BE2C (cell line): ENCODE data around the gene DSCAM.
"Not testable (repeated sequence)": the region's sequence is repeated elsewhere in the genome, so short reads cannot be mapped to it uniquely, and the experiment has no call there.

Source experiments
- DNase-seq: peaks from one replicate; pipeline ENCODE4 v3.0.0-alpha.2; 2020
- H3K27me3 ChIP-seq: fragments of 250-450 bp; sonication (Bioruptor Pico); 2 replicates; pipeline ENCODE4 v1.5.1; 2020; ENCODE audit warnings: mild to moderate bottlenecking
- H3K36me3 ChIP-seq: fragments of 250-450 bp; sonication (Bioruptor Pico); 2 replicates; pipeline ENCODE4 v1.5.1; 2020; ENCODE audit warnings: mild to moderate bottlenecking
- H3K4me1 ChIP-seq: fragments of 250-450 bp; sonication (Bioruptor Pico); 2 replicates; pipeline ENCODE4 v1.5.1; 2020
- H3K4me3 ChIP-seq: 2 replicates; pipeline ENCODE4 v1.5.1; 2011; ENCODE audit warnings: low read depth, low read length
- H3K9me3 ChIP-seq: fragments of 250-450 bp; sonication (Bioruptor Pico); 2 replicates; pipeline ENCODE4 v1.5.1; 2020
- TF ChIP-seq, protein P1 (sequence below): IDR thresholded peaks from 2 replicates; pipeline ENCODE4 v1.5.1; 2012; ENCODE audit warnings: mild to moderate bottlenecking, low read depth, low read length

DSCAM gene

DNA sequence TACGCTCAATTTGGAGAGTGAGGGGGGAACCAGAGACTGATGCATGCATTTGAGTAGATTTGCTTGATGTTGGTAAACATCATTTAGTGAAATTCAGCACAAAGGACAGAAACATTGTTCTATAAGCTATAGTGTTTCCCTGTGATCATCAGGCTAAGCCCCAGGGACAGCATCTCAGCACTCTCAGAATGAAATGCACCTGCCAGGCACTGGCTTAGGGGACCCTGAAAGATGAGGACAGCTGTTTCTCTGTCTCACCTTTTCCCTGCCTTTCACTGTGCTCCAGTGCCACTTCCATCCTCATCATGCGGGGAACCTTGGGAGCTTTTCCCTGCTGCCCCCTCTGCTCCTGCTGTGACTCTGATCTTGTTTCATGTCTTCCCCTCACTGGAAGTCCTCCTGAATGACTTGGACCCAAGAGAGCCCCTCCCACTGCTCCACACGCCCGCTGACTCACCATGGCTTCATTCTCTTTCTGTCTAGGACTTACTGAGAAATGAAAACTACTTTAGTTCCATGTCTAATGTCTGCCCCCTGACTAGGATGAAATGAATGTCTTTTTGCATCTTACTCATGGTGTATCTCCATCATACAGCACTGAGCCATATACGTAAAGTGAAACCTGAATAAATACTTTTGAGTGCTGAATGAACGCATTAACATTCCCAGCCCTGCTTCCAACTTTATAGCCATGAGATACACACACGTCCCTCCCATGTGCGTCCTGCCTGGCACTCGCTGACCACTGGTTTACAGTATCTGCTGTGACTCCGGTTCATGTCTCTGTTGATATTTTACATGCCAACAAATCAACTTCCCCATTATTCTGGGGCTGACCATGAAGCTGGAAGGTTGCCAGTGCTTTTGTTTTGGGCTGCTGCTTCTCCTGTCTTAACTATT, 797.7 kb downstream of the DSCAM start:
- Histone ChIP-seq H3K9me3 (no peaks in the 10 kb centered on the region), H3K4me1 (no peaks in the 10 kb centered on the region), H3K4me3 (no peak overlapping the region), H3K36me3 (no peaks in the 10 kb centered on the region), H3K27me3 (no peaks in the 10 kb centered on the region)
- TF ChIP-seq, protein P1, sequence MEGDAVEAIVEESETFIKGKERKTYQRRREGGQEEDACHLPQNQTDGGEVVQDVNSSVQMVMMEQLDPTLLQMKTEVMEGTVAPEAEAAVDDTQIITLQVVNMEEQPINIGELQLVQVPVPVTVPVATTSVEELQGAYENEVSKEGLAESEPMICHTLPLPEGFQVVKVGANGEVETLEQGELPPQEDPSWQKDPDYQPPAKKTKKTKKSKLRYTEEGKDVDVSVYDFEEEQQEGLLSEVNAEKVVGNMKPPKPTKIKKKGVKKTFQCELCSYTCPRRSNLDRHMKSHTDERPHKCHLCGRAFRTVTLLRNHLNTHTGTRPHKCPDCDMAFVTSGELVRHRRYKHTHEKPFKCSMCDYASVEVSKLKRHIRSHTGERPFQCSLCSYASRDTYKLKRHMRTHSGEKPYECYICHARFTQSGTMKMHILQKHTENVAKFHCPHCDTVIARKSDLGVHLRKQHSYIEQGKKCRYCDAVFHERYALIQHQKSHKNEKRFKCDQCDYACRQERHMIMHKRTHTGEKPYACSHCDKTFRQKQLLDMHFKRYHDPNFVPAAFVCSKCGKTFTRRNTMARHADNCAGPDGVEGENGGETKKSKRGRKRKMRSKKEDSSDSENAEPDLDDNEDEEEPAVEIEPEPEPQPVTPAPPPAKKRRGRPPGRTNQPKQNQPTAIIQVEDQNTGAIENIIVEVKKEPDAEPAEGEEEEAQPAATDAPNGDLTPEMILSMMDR = no peak
- DNase-seq = no peak

DNA sequence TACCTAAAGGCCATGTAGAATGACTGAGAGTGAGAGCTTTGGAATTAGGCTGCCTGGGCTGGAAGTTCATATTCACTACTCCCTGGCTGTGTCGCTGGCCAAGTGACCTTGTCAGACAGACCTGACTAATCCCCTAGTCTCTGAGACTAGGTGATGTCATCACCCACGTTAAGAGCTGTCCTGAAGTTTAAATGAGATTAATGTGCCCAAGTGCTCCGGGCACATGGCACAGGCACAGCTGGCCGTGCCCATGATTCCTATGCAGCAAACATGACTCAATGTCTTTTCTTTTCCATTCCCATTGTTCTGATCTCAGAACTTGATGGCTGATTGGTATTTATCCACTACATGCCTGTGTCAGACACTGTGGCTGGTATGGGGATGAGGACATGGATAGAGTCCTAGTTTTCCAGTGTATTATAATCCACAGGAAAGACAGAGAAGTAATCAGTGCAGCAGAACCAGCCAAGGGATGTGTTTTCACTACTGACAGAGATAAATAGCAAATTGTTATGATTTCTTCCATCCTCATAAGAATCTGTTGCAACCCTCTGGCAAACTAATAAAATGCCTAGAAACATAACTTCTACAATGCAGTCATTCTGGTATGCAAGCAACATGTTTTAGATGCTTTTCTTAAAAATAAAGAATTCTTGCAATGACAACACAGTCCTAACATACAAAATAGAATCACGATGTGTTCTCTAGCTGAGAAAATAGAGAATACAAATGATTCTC, 798.8 kb downstream of the DSCAM start:
- H3K36me3 ChIP-seq = no peaks in the 10 kb centered on the region
- H3K4me3 ChIP-seq = no peak overlapping the region
- TF ChIP-seq, protein P1 = no peak
- H3K9me3 ChIP-seq = no peaks in the 10 kb centered on the region
- no peak for DNase-seq
- H3K4me1 ChIP-seq = no peaks in the 10 kb centered on the region
- no peaks in the 10 kb centered on the region for H3K27me3 ChIP-seq

DNA sequence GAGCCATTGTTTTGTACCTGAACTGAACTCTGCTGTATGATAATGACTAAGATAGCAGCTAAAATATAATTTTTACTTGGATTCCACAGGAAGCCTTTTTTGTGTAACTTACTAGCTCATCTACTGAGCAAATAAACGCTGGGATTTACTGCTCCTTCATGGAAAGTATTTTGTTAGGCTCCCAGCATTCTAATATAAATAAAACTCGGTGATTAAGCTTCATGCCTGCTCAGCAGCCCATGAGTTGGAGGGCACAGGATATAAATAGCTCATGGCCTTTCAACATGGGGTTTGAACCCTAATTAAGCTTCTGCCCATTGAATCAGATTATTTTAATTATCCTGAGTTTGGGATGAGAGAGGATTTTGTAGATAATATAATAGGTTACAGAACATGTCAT, 799.7 kb downstream of the DSCAM start:
- Histone ChIP-seq H3K4me3 (no peak overlapping the region), H3K9me3 (no peaks in the 10 kb centered on the region)
- TF ChIP-seq, protein P1 = no peak

DNA sequence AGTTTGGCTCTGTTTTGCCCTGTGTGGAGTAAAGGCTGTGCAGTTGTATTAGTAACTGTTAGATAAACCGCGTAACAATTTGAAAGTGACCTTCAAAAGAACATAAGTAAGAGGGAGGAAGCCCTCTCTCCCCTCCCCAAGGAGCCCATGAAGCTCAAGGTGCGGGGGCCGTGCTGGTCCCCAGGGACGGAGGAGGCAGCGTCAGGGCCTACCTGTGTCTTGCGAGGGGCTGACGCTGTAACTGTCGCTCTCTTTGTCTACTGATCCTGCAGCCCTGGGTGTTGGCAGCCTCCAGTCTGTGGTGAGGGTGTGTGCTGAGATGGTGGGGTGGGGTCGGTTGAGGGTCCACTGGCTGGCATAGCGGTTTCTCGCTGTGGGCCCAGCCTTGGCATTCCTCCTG, 803.1 kb downstream of the DSCAM start:
- Histone ChIP-seq H3K27me3 (no peaks in the 10 kb centered on the region), H3K4me3 (no peak overlapping the region), H3K4me1 (no peaks in the 10 kb centered on the region), H3K36me3 (no peaks in the 10 kb centered on the region), H3K9me3 (no peaks in the 10 kb centered on the region)
- TF ChIP-seq, protein P1 = no peak
- DNase-seq = no peak

More for the DNA sequence above, 799.7 kb downstream of the DSCAM start:
- Histone ChIP-seq H3K36me3 (no peaks in the 10 kb centered on the region), H3K27me3 (no peaks in the 10 kb centered on the region), H3K4me1 (no peaks in the 10 kb centered on the region)
- DNase-seq = no peak

DNA sequence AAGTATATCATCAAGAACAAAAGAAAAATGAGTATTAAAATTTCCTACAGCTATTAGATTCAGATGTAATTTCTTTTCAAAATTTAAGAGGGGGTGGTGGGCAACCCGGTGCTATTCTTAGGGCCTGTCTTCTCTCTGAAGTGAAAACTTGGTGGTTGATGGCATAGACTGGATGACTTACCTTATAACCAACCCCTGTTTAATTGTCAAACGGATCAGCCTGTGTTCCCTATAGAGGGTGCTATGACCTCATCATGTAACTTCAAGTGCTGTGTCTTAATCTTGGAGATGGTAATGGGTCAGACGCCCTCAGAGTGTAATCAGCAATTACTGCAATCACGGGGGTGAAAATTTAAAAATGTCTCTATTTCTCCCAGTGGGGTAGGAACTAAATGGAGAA, 803.5 kb downstream of the DSCAM start:
- TF ChIP-seq, protein P1 = no peak
- H3K4me1 ChIP-seq = no peaks in the 10 kb centered on the region
- no peaks in the 10 kb centered on the region for H3K9me3 ChIP-seq
- no peaks in the 10 kb centered on the region for H3K27me3 ChIP-seq
- DNase-seq = no peak
- no peaks in the 10 kb centered on the region for H3K36me3 ChIP-seq
- H3K4me3 ChIP-seq = no peak overlapping the region

DNA sequence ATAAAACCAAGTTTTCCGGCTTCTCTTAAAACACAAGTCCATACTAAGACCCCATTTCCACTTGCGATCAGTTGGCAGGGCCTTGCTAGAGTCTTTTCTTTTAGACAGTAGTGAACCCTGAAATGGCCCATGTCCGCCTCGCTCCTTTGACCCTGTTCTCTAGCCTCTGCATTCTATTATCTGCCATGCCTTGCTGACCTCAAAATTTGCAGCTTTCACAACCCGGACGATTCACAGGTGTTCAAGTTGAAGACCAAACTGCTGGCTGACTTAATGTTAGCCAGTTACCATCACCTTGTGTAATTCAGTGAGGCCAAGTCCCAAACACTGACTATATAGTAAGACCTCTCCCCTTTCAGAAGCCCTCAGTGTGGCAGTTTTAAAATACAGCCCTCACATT, 805.5 kb downstream of the DSCAM start:
- TF ChIP-seq, protein P1 = no peak
- Histone ChIP-seq H3K27me3 (no peaks in the 10 kb centered on the region), H3K4me1 (no peaks in the 10 kb centered on the region), H3K4me3 (no peak overlapping the region), H3K9me3 (no peaks in the 10 kb centered on the region), H3K36me3 (no peaks in the 10 kb centered on the region)
- DNase-seq = no peak

DNA sequence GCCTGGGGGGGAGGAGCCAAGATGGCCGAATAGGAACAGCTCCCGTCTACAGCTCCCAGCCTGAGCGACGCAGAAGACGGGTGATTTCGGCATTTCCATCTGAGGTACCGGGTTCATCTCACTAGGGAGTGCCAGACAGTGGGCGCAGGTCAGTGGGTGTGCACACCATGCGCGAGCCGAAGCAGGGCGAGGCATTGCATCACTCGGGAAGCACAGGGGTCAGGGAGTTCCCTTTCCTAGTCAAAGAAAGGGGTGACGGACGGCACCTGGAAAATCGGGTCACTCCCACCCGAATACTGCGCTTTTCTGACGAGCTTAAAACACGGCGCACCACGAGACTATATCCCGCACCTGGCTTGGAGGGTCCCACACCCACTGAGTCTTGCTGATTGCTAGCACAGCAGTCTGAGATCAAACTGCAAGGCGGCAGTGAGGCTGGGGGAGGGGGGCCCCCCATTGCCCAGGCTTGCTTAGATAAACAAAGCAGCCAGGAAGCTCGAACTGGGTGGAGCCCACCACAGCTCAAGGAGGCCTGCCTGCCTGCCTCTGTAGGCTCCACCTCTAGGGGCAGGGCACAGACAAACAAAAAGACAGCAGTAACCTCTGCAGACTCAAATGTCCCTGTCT, 813.7 kb downstream of the DSCAM start:
- H3K9me3 ChIP-seq = not testable (repeated sequence)

More for the DNA sequence above, 813.7 kb downstream of the DSCAM start:
- H3K27me3 ChIP-seq, H3K4me3 ChIP-seq, H3K4me1 ChIP-seq, DNase-seq, H3K36me3 ChIP-seq: not testable (repeated sequence)
